LNCAP (cell line): Measurements from ENCODE around the gene CPVL.

Experiments
- CTCF ChIP-seq: fragments of 450-650 bp; IDR thresholded peaks from 2 replicates; pipeline ENCODE4 v1.5.1; 2017; ENCODE audit warnings: mild to moderate bottlenecking

Gene CPVL

GRCh38 chr7:29126804-29127203 lies 19.5 kb downstream of the CPVL start:
- TF ChIP-seq CTCF, result no peak

GRCh38 chr7:29123626-29124190 lies 22.6 kb downstream of the CPVL start:
- no peak for TF ChIP-seq CTCF

GRCh38 chr7:29122759-29123158 lies 23.6 kb downstream of the CPVL start:
- no peak for TF ChIP-seq CTCF

GRCh38 chr7:29122081-29122480 lies 24.3 kb downstream of the CPVL start:
- TF ChIP-seq CTCF, result no peak

- TF ChIP-seq CTCF, result no peak
Observed at GRCh38 chr7:29120955-29121354, 25.4 kb downstream of the CPVL start.

- TF ChIP-seq CTCF, result no peak
Observed at GRCh38 chr7:29119538-29119937, 26.8 kb downstream of the CPVL start.

- no peak for TF ChIP-seq CTCF
Observed at GRCh38 chr7:29116361-29117200, 29.8 kb downstream of the CPVL start.
